ENCODE data around the gene DNTT.

Gene DNTT

DNA sequence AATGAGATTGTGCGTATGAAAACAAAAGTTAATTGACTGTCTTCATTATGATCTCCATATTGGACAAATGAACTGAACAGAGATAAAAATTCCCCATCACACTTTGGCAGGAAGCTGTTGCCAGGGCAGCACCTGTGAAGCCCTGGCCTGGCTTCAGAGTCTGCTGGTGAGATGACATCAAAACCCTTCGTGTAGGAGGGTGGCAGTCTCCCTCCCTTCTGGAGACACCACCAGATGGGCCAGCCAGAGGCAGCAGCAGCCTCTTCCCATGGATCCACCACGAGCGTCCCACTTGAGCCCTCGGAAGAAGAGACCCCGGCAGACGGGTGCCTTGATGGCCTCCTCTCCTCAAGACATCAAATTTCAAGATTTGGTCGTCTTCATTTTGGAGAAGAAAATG lies at the start of gene DNTT:
Gene DNTT, plus strand, starts transcription at position 205 of the 400 bp plus-strand sequence. Its CDS starts 64 bp downstream, at position 269.
- no peak for DNase-seq

DNA sequence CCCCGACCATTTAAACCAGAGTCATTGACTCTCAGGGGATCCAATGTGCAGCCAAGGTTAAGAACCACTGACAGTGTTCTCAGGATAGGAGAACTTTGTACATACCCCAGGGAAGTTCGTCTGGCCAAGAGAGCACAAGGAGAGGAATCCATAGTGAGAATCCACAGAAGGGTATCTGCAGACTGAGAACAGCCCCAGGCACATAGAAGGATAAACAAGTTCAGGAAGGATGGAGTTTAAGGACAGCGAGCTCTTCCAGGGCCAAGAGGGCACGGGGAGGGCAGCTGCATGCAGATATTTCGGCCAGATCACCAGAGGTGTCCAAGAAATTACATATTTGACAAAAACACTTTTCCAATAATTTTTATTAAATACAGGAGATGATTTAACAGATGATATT lies 49.3 kb upstream of the DNTT start:
- DNase-seq, result no peak

DNA sequence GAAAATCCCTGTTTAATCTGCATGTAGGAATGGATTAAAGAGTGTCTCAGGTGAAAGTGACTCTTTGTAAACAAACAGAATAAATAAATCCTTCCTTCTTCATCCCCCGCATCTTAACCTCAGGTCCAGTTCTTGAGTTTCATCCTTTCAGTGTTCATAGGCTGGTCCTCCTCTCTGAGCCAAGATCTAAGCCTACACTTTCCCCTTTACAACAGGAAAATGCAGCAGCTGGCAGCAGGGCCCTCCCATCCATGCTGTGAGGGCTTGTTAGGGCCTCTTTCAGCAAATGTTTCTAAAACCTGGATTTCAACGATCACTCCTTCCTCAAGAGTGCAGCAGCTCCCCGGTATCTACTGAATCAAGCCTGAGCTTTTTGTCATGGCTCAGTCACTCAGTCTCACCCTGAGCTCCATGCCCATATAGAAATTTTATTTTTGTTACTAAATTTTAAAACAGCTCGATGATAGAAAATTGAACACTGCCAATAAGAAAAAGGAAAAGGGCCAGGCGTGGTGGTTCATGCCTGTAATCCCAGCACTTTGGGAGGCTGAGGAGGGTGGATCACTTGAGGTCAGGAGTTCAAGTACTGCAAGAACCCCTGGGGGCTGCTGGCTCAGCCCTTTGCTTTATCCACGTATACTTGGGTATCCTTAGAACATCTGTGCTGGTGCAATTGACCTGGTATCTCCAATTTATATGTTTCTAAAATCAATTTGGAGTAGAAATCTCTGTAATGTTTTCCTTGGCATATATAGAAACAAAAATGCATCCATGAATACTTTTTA lies 48.5 kb upstream of the DNTT start:
- no peak for DNase-seq

DNA sequence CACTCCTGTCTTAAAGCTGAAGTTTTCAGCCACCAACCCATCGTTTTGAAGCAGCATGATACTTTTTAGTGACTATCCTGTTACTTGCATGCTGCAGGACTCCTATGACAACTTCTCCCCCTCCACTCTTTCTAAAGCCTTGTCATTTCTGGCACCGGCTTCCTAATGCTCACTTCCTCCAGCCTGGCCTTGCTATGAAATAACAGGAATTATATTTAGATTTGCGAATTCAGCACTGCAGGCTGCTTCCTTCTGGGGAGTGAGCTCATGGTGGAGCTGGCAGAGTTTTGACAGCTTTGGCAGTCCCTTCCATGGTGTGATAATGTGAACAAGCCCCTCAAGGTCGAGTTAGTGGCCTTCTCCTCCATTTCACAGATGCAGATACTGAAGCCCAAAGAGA lies 46.3 kb upstream of the DNTT start:
- DNase-seq, result no peak

DNA sequence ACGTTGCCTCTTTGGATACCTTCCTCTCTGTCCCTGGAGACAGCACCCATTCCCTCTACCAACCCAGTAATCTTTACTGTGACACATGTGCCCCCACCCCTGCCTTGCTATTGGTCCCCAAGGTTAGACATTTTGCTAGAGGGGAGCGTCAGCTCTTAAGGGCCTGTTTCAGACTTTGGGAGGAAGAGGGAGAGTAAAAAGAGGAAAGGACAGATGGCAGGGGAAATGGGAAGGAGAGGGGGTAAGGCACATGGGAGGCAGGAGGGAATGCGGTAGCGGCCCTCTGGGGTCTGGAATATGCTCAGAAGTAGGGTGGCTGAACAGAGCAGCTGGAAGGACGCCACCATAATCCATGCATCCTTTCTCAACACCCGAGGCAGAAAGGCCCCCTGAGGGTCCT lies 45.1 kb upstream of the DNTT start:
- no peak for DNase-seq

DNA sequence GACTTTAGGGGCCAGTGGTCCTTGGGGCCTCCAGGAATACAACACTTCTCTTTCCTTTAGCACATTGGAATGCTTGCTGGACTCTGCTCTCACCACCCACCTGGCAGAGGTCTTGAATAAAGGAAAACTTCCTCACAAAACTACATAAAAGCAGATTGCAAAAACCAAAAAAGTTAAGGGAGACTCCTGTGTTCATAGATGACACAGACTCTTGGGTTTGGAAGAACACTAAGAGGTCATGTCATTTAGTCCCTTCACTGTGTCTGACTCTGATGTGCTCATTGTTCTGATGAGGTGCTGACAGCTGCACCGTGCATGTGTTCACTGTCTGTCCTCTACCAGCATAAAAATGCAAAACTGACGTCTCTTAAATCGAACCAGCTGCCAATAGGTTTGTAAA lies 44.2 kb upstream of the DNTT start:
- no peak for DNase-seq

DNA sequence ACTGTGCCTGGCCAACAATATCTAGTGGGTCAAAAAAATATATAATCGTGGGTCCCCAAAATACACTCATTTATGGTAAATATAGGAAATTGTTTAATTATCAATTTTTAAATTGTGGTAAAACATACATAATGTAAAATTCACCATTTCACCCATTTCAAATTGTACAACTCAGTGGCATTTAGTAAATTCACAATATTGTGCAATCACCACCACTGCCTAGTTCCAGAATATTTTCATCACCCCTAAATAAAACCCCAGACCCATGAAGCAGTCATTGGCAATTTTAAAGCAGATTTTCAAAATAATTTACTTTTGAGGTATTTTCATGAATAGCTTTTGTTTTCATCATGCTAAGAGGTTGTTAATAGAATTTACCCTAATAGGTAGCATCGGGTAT lies 43.1 kb upstream of the DNTT start:
- DNase-seq, result no peak

DNA sequence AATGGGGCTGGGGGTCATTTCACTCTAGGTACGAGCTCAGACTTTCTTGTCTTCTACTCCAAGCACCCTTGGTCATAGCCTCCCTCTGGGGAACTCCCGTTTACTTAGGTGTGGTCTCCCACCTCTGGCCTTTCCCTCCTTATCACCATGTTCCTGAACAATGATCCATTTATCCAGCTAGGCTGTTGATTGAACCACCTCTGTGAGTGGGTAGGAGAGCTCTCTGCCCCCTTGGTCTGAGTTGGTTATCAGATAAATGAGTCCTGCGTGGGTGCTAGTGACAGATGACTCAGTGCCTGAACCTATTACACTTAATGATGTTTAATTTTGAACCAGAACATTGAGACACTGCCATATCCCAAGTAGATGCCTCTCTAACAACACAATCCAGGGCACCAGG lies 42.3 kb upstream of the DNTT start:
- no peak for DNase-seq

DNA sequence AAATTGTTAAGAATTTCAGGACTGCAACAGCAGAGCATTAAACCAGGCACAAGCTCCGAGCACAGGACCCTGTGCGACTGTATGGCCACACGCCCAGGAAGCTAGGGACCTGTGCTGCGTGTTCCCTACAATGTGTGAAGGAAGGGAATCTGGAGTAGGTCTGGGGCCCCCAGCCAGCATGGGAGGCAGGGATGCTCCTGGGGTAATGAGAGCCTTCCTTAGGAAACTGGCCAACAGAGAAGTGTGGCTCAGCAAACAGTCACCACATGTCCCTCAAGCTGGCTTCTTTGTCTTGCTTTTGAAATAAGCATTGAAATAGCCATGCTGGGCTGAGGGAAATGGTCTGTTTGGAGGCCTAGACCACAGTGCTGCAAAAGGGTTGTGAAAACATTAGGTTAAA lies 41.1 kb upstream of the DNTT start:
- no peak for DNase-seq

DNA sequence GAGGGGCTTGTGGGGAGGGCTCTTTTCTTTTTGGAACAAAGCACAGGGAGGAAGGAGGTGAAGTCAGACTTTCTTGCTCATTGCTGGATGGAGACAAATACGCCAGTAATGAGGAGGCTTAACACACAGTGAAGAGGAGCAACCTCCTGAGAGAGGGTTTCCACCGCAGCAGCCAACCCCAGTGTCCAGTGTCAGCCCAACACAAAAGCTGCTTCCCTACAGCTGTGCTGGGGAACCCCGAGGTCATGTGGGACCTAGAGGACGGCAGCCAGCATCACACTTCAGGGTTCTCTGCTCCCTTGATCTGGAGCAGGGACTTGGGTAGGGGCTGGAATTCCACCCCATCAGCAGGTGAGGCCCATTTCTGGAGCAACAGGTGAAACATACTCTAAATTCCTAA lies 40.6 kb upstream of the DNTT start:
- no peak for DNase-seq

DNA sequence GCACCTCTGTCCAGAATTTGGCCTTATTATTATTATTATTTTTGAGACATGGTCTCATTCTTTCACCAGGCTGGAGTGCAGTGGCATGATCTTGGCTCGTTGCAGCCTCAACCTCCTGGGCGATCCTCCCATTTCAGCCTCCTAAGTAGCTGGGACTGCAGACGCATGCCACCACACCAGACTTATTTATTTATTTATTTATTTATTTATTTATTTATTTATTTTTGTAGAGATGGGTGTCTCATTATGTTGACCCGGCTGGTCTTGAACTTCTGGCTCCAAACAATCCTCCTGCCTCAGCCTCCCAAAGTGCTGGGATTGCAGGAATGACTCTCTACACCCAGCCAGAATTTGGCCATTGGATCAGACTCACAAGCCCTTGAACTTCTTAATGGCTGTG lies 39.3 kb upstream of the DNTT start:
- DNase-seq, result no peak

DNA sequence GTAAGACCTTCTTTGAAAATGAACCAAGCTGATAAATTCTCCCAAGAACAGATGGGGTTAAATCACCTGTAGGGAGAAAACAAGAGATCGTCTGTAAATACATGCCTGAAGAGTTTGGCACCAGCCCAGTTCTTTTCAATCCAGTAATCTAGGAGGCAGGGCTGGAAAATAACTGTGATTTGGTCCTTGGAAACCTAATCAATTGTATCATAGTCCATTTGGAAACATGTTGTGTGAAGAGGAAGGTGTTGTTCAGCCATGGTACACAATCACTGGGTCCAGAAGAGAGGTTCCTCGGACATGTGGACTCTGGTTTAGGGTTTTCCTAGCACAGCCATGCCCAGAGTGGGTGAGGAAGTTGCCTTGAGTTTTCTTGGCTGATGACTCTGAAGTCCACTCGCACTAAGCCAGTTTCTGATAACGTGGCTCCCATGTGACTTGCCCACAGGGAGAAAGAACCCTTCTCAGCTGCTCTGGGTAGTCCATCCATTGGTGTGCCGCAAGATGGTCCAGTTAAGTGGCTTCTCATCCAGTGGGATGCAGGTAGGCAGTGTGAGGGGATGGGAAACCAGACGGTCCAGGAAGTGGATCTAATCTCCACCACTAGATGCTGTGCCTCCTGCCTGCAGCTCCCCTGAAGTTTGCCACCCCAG lies 38.0 kb upstream of the DNTT start:
- DNase-seq, result no peak

DNA sequence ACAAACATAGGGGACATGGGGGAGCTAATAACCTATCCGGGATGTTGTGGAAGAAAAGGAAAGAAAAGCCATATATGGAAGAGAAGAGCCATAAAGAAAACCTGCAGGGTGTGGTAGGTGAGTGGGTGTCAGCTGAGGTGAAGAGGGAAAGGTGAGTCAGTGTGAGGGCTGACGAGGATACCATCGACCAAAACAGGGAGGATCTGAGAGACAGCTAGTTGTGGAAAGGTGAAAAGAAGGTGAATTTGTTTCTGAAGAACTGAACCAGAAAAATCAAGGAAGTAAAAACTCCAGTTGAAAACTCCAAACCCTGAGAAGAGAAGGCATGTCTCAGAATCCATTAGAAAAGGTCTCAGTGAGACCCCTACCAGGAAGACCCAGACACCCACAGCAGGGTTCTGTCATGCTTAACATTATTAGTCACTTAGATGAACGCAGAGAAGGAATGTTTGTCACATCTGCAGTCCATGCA lies 37.0 kb upstream of the DNTT start:
- no peak for DNase-seq

DNA sequence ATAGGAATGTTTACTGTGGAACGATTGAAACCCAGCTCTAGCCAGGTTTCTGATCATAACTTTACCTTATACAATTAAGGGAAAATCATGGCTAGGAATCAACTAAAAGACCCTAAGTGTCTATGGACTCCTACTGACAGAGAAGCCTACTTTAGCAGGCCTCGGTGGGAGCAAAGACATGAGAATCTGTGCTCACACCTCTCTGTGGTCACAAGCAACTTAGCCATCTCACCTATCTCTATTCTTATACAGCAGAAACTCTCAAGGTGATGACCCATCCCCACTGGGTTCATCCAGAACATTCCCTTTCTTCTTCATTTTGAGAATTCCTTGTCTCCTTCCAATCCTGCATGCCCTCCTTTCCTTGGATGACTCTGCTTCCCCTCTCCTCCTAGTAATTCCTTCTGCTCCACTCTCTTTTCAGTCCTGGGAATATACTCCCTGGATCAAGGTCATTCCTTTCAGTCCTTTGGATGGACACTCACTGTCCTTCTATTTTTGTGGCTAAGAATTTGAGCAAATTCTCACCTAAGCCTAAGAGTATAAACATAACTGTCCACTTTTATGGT lies 35.8 kb upstream of the DNTT start:
- no peak for DNase-seq

DNA sequence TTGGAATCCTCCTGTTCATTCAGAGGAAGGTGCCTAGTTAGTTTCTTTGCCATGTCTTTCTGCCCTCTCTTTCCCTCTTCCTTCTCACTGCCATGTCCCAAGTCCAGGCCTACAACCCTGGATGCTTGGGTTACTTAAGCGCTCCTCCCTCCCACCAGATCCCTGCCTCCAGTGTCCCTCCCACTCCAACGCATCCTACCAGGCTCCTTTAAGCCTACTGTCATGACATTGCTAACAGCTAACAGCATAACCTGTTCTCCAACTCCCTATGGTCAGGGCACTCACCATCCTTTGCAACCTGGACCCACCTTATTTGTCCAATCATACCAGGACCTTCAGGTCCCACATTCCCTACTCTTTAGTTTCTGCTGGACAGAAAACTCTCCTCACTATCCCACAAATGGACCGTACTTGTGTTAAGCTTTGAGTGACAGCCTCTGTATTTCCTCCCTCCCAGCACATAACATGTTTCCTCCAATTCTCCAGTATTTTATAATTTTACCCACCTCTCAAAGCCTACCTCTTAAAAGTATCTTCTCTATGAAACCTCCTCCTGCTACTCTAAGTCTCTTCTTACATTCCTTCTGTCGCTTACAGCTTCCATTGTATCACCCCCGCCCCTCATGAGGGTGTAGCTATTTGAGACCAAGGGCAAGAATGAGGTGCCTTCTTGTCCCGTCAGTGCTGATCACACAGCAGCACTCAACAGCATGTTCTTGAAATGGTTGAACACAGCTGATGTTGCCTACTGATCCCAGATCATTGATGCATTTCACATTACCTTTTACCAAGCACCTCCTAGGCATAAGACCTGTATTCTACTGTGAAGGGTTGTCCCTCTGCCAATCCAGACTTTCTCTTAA lies 34.6 kb upstream of the DNTT start:
- no peak for DNase-seq

DNA sequence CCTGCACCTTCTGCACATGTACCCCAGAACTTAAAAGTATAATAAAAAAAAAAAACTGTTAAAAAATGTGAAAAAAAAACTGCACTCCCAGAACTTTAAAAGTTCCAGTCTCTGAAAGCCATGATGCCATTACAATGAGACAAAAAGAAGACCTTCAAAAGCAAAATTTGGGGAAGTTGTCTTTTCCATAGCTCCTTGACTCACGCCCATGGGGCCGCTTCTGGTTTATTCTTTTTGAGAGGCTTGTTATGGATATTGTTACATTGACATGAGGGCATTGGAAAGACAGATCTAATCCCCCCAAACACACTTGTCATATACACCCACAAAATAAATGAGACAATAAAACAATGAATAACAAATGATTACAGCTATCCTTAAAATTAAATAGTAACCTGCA lies 33.7 kb upstream of the DNTT start:
- DNase-seq, result no peak

DNA sequence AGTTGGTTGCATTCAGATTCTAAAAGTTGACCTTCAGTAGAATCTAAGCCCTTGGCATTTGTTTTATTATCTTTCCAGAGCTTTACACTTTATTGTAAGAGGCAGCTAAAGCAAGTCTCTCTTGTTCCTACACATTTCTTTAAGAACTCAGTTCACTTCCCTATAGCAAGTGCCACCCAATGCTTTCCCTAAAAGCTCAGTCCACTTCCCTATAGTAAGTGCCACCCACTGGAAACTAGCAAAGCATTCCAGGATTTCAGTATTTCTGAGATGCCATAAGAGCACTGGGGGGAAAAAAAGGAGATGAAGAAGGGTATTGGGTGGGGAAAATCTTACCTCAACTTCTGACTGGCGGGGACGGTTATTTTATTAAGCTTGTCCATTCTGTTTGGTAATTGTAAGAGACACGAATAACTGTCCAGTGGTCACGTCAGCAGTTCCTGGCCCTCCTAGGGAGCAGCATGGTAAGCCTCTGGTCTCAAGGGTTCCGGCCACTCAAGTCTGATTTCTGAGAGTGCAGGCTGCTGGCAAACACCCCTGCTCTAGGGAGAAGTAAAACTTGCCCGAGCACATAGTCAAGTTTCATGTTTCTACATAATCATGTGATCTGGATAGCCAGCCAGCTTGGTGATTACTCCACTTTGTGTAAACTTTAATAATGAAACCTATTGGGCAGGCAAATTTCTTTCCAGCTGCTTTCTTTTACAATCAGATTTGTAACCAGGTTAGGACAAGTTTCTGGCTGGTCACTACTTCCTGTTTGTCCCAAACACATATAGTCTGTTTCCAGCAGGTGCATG lies 33.0 kb upstream of the DNTT start, which contains the start of gene BLNK:
Gene BLNK, minus strand, starts transcription at position 554 of the 800 bp plus-strand sequence. Its CDS starts 171 bp downstream, at position 383.
- DNase-seq, result no peak

DNA sequence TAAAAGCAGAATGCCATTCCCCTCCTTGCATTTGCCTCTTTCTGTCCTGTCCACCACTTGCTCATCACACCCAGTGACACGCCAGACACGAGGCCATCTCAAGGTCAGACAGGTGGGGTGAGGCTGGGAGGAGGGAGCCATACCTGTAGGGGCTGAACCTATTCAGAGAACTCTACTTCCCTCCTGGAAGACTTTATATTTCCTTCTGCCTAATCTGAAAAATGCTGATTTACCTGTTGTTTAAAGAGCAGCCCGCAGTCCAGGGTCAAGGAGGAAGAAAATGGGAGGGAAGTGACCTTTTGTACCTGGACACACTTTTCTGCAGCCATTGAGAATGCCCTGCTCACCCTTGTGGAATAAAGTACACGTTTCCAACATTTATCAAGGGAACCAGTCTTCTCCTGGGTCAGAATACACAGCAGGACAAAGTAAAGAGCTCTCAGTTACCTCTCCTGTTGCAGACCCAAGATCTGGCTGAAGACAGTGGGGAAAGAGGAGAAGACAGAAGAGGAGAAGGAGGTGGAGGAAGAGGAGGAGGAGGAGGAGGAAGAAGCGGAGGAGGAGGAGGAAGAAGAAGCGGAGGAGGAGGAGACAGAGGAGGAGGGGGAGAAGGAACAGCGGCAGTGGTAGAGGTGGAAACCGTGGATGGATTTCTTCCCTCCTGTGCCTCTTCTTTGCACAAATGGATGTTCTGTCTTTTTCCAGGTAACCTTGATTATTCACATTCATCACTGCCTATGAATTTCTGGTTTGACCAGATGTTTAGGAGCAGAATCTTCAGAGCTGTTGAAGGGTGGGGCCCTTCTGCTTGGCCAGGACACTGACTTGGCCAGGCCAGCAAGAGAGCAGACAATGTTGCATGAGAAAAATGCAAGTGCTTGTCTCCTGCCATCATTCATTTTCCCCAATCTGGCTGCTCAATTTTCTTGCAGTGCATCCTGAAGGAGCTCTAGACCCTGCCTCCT lies 31.6 kb upstream of the DNTT start:
- no peak for DNase-seq

DNA sequence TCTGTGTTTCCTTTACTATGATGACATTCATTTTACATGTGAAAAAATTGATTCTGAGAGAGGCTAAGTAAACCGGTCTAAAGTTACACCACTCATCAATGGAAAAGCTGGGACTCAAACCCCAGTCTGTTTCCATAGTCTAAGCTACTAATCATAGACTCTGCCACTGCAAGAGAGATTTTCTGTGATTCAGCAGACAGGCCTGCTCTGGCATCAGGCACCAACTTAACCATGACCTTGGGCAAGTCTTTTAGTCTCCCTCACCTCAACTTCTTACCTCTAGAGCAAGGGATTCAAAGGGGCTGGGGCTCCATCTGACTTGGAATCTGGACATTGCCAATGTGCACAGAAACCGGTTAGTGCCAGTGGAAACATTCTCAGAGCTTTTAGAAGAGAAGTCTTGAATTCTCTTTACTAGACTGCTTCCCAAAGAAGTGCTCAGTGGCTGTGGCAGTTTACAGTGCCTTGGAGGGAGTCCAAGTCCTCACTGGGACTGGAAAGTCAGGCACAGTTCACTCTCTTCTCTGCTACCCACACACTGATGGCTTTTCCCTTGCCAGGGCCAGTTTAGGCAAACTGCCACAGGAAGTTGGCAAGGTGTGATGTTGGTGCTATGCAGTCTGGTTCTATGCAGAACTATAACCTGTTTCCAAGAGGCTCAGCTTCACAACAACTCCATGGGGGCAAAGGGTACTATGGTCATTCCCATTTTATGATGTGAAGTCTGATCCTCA lies 28.4 kb upstream of the DNTT start:
- no peak for DNase-seq

DNA sequence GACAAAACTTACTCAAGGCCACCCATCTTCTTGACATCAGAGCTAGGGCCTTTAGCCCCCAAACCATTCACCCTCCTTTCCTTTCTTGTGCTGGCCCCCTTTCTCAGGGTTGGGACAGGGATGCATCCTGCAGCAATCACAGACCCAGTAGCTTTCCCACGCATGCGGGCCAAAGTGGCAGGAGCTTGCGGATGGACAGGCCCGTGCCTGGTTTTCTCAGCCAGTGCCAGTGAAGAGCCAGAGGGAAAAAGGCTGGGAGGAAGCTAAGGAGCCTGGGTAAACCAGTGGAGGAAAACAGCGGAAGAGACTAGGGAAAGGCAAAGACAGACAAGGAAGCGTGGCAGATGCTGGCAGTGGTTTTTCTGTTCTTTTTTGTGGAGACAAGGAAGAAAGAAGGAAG lies 27.8 kb upstream of the DNTT start:
- DNase-seq, result no peak

All from hematopoietic multipotent progenitor cell treated with erythropoietin and hydrocortisone succinate and interleukin-3 and kit ligand, for 8 days (in vitro differentiated cells).